ENCODE measurements around the gene UBE2E2. TPM values are rescaled to one million over a fixed set of nuclear protein-coding genes. Genes with fewer than 3 reads are reported as not detected.

The UBE2E2 gene
- total RNA-seq, 1 donor from 2014 or later: 13.8 TPM

GRCh38 chr3:23455084-23455483 lies 252.0 kb downstream of the UBE2E2 start:
- H3K36me3 Mint-ChIP-seq (ENCODE audit: low read depth): no peaks in the 10 kb centered on the region
- intact Hi-C loops (cut with micrococcal nuclease): no loop called here
- no peaks in the 10 kb centered on the region for H3K4me1 Mint-ChIP-seq
- H3K27me3 Mint-ChIP-seq: peaks cover 1% of the 10 kb centered on the region
- no peak for DNase-seq
- peaks cover 5% of the 10 kb centered on the region for H3K9me3 Mint-ChIP-seq
- H3K27ac Mint-ChIP-seq: no peak overlapping the region
- no peak overlapping the region for H3K4me3 Mint-ChIP-seq

- intact Hi-C loops (cut with micrococcal nuclease): no loop called here
- no peak for DNase-seq
- Mint-ChIP-seq H3K4me1 (no peaks in the 10 kb centered on the region), H3K4me3 (no peak overlapping the region), H3K9me3 (peaks cover 5% of the 10 kb centered on the region), H3K36me3 (ENCODE audit: low read depth) (no peaks in the 10 kb centered on the region), H3K27me3 (peaks cover 1% of the 10 kb centered on the region), H3K27ac (no peak overlapping the region)
These were observed 252.6 kb downstream of the UBE2E2 start for GRCh38 chr3:23455775-23456174.

GRCh38 chr3:23457697-23458096 lies 254.6 kb downstream of the UBE2E2 start:
- Mint-ChIP-seq H3K27ac (no peak overlapping the region), H3K36me3 (ENCODE audit: low read depth) (no peaks in the 10 kb centered on the region), H3K4me1 (no peaks in the 10 kb centered on the region), H3K9me3 (peaks cover 5% of the 10 kb centered on the region), H3K27me3 (no peaks in the 10 kb centered on the region), H3K4me3 (no peak overlapping the region)
- intact Hi-C loops (cut with micrococcal nuclease): no loop called here
- DNase-seq: no peak

GRCh38 chr3:23459465-23459864 lies 256.3 kb downstream of the UBE2E2 start:
- DNase-seq: no peak
- Mint-ChIP-seq H3K27me3 (no peaks in the 10 kb centered on the region), H3K27ac (no peak overlapping the region), H3K4me1 (no peaks in the 10 kb centered on the region), H3K4me3 (no peak overlapping the region), H3K9me3 (peaks cover 5% of the 10 kb centered on the region), H3K36me3 (ENCODE audit: low read depth) (no peaks in the 10 kb centered on the region)
- intact Hi-C loops (cut with micrococcal nuclease): no loop called here

- Mint-ChIP-seq H3K4me3 (no peak overlapping the region), H3K9me3 (peaks cover 5% of the 10 kb centered on the region), H3K36me3 (ENCODE audit: low read depth) (no peaks in the 10 kb centered on the region), H3K27me3 (no peaks in the 10 kb centered on the region), H3K27ac (no peak overlapping the region), H3K4me1 (no peaks in the 10 kb centered on the region)
- no peak for DNase-seq
- intact Hi-C loops (cut with micrococcal nuclease): no loop called here
These were observed 256.9 kb downstream of the UBE2E2 start for GRCh38 chr3:23459889-23460546.

GRCh38 chr3:23461069-23461468 lies 257.9 kb downstream of the UBE2E2 start:
- H3K27me3 Mint-ChIP-seq: no peaks in the 10 kb centered on the region
- H3K9me3 Mint-ChIP-seq: peaks cover 5% of the 10 kb centered on the region
- H3K27ac Mint-ChIP-seq: no peak overlapping the region
- DNase-seq: no peak
- intact Hi-C loops (cut with micrococcal nuclease): no loop called here
- H3K36me3 Mint-ChIP-seq (ENCODE audit: low read depth): no peaks in the 10 kb centered on the region
- H3K4me1 Mint-ChIP-seq: no peaks in the 10 kb centered on the region
- no peak overlapping the region for H3K4me3 Mint-ChIP-seq

GRCh38 chr3:23463791-23464190 lies 260.7 kb downstream of the UBE2E2 start:
- intact Hi-C loops (cut with micrococcal nuclease): no loop called here
- no peak for DNase-seq
- H3K9me3 Mint-ChIP-seq: peaks cover 6% of the 10 kb centered on the region
- H3K27ac Mint-ChIP-seq: no peak overlapping the region
- H3K36me3 Mint-ChIP-seq (ENCODE audit: low read depth): no peaks in the 10 kb centered on the region
- H3K4me3 Mint-ChIP-seq: no peak overlapping the region
- no peaks in the 10 kb centered on the region for H3K27me3 Mint-ChIP-seq
- no peaks in the 10 kb centered on the region for H3K4me1 Mint-ChIP-seq

GRCh38 chr3:23465569-23465968 lies 262.4 kb downstream of the UBE2E2 start:
- intact Hi-C loops (cut with micrococcal nuclease): no loop called here
- Mint-ChIP-seq H3K4me3 (no peak overlapping the region), H3K4me1 (no peaks in the 10 kb centered on the region), H3K27me3 (no peaks in the 10 kb centered on the region), H3K9me3 (peaks cover 6% of the 10 kb centered on the region), H3K27ac (no peak overlapping the region), H3K36me3 (ENCODE audit: low read depth) (no peaks in the 10 kb centered on the region)
- no peak for DNase-seq

GRCh38 chr3:23468203-23468602 lies 265.1 kb downstream of the UBE2E2 start:
- Mint-ChIP-seq H3K4me3 (no peak overlapping the region), H3K4me1 (no peaks in the 10 kb centered on the region), H3K27me3 (no peaks in the 10 kb centered on the region), H3K36me3 (ENCODE audit: low read depth) (no peaks in the 10 kb centered on the region), H3K27ac (no peak overlapping the region), H3K9me3 (peaks cover 6% of the 10 kb centered on the region)
- intact Hi-C loops (cut with micrococcal nuclease): no loop called here
- DNase-seq: no peak

GRCh38 chr3:23474580-23475357 lies 271.6 kb downstream of the UBE2E2 start:
- Mint-ChIP-seq H3K9me3 (peaks cover 12% of the 10 kb centered on the region), H3K4me1 (peaks cover 6% of the 10 kb centered on the region), H3K27ac (no peak overlapping the region), H3K36me3 (ENCODE audit: low read depth) (no peaks in the 10 kb centered on the region), H3K4me3 (no peak overlapping the region), H3K27me3 (no peaks in the 10 kb centered on the region)
- intact Hi-C loops (cut with micrococcal nuclease): no loop called here
- DNase-seq: no peak

GRCh38 chr3:23475446-23475845 lies 272.3 kb downstream of the UBE2E2 start:
- peaks cover 12% of the 10 kb centered on the region for H3K9me3 Mint-ChIP-seq
- H3K27me3 Mint-ChIP-seq: no peaks in the 10 kb centered on the region
- no peaks in the 10 kb centered on the region for H3K36me3 Mint-ChIP-seq (ENCODE audit: low read depth)

GRCh38 chr3:23479026-23479425 lies 275.9 kb downstream of the UBE2E2 start:
- no peak for DNase-seq
- Mint-ChIP-seq H3K27ac (no peak overlapping the region), H3K36me3 (ENCODE audit: low read depth) (no peaks in the 10 kb centered on the region), H3K9me3 (peaks cover 13% of the 10 kb centered on the region), H3K4me3 (no peak overlapping the region), H3K4me1 (peaks cover 6% of the 10 kb centered on the region), H3K27me3 (no peaks in the 10 kb centered on the region)
- intact Hi-C loops (cut with micrococcal nuclease): no loop called here

More at GRCh38 chr3:23475446-23475845, 272.3 kb downstream of the UBE2E2 start:
- H3K4me1 Mint-ChIP-seq: peaks cover 6% of the 10 kb centered on the region
- no peak for DNase-seq
- intact Hi-C loops (cut with micrococcal nuclease): no loop called here
- H3K27ac Mint-ChIP-seq: no peak overlapping the region
- H3K4me3 Mint-ChIP-seq: no peak overlapping the region

GRCh38 chr3:23479615-23480328 lies 276.6 kb downstream of the UBE2E2 start:
- Mint-ChIP-seq H3K4me3 (no peak overlapping the region), H3K27ac (no peak overlapping the region), H3K27me3 (no peaks in the 10 kb centered on the region), H3K36me3 (ENCODE audit: low read depth) (no peaks in the 10 kb centered on the region), H3K9me3 (peaks cover 17% of the 10 kb centered on the region), H3K4me1 (peaks cover 3% of the 10 kb centered on the region)
- intact Hi-C loops (cut with micrococcal nuclease): no loop called here
- DNase-seq: no peak

GRCh38 chr3:23480329-23480714 lies 277.2 kb downstream of the UBE2E2 start:
- no peak for DNase-seq
- Mint-ChIP-seq H3K9me3 (peaks cover 12% of the 10 kb centered on the region), H3K4me1 (no peaks in the 10 kb centered on the region), H3K36me3 (ENCODE audit: low read depth) (no peaks in the 10 kb centered on the region), H3K4me3 (no peak overlapping the region), H3K27ac (no peak overlapping the region), H3K27me3 (no peaks in the 10 kb centered on the region)
- intact Hi-C loops (cut with micrococcal nuclease): no loop called here
